Dendritic cell treated with granulocyte-macrophage colony-stimulating factor and Interleukin-4, amounts not matched to agents 40 ng/mL and 50 ng/mL, for 4 days (primary cell): Measurements from ENCODE around the gene RHOBTB1.

Experiments used
- H3K27ac Mint-ChIP-seq: one replicate; pipeline ENCODE4 v1.8.0; 2022; ENCODE audit warnings: mild to moderate bottlenecking, mixed read lengths
- H3K27me3 Mint-ChIP-seq: one replicate; pipeline ENCODE4 v1.8.0; 2022; ENCODE audit warnings: mild to moderate bottlenecking, mixed read lengths
- H3K36me3 Mint-ChIP-seq: one replicate; pipeline ENCODE4 v1.8.0; 2022; ENCODE audit warnings: low read depth, mixed read lengths
- H3K4me1 Mint-ChIP-seq: one replicate; pipeline ENCODE4 v1.8.0; 2022; ENCODE audit warnings: low read depth, mixed read lengths
- H3K4me3 Mint-ChIP-seq: one replicate; pipeline ENCODE4 v1.8.0; 2022; ENCODE audit warnings: mild to moderate bottlenecking, moderate library complexity, mixed read lengths
- H3K9me3 Mint-ChIP-seq: one replicate; pipeline ENCODE4 v1.8.0; 2022; ENCODE audit warnings: mixed read lengths
- intact Hi-C: fragments of 100-400 bp; cut with micrococcal nuclease; formaldehyde crosslinking; loops from one replicate; pipeline ENCODE4 v1.15.0; 2022

The RHOBTB1 gene

GRCh38 chr10:60944058-60944909 lies at the start of gene RHOBTB1:
Gene RHOBTB1 (minus strand): TSS chr10:60944185. CDS start chr10:60911542, 32,643 bp downstream.
- Mint-ChIP-seq H3K36me3 (peaks cover 4% of the 10 kb centered on the region), H3K27me3 (peaks cover 16% of the 10 kb centered on the region), H3K4me1 (peaks cover 21% of the 10 kb centered on the region), H3K9me3 (no peaks in the 10 kb centered on the region), H3K27ac (peak within 1 kb of the TSS; percentile 95), H3K4me3 (peak within 1 kb of the TSS; percentile 88)
- intact Hi-C loops, result loop anchor here (5.0 kb wide), 1 partner anchor 167 kb away; the partner anchor contains the start of gene CDK1

- Mint-ChIP-seq H3K36me3 (no peaks in the 10 kb centered on the region), H3K9me3 (no peaks in the 10 kb centered on the region), H3K4me3 (no peak overlapping the region), H3K27me3 (no peaks in the 10 kb centered on the region), H3K27ac (no peak overlapping the region), H3K4me1 (peaks cover 6% of the 10 kb centered on the region)
- intact Hi-C loops, result no loop called here
These were observed 48.7 kb upstream of the RHOBTB1 start for GRCh38 chr10:60992636-60993035.

- intact Hi-C loops, result no loop called here
- Mint-ChIP-seq H3K4me1 (peaks cover 6% of the 10 kb centered on the region), H3K27ac (no peak overlapping the region), H3K27me3 (peaks cover 2% of the 10 kb centered on the region), H3K36me3 (no peaks in the 10 kb centered on the region), H3K9me3 (no peaks in the 10 kb centered on the region), H3K4me3 (no peak overlapping the region)
These were observed 46.7 kb upstream of the RHOBTB1 start for GRCh38 chr10:60990663-60991062.

GRCh38 chr10:60989400-60989876 lies 45.5 kb upstream of the RHOBTB1 start:
- peaks cover 6% of the 10 kb centered on the region for H3K4me1 Mint-ChIP-seq
- H3K36me3 Mint-ChIP-seq, result no peaks in the 10 kb centered on the region
- intact Hi-C loops, result no loop called here
- no peak overlapping the region for H3K4me3 Mint-ChIP-seq
- no peaks in the 10 kb centered on the region for H3K9me3 Mint-ChIP-seq
- H3K27me3 Mint-ChIP-seq, result peaks cover 2% of the 10 kb centered on the region
- H3K27ac Mint-ChIP-seq, result no peak overlapping the region

- Mint-ChIP-seq H3K27me3 (peaks cover 2% of the 10 kb centered on the region), H3K9me3 (no peaks in the 10 kb centered on the region), H3K27ac (no peak overlapping the region)
These were observed 42.8 kb upstream of the RHOBTB1 start for GRCh38 chr10:60986791-60987190.

GRCh38 chr10:60985951-60986350 lies 42.0 kb upstream of the RHOBTB1 start:
- H3K27ac Mint-ChIP-seq, result no peak overlapping the region
- H3K4me3 Mint-ChIP-seq, result no peak overlapping the region
- intact Hi-C loops, result no loop called here

More at GRCh38 chr10:60986791-60987190, 42.8 kb upstream of the RHOBTB1 start:
- H3K4me1 Mint-ChIP-seq, result peaks cover 6% of the 10 kb centered on the region
- no peak overlapping the region for H3K4me3 Mint-ChIP-seq
- intact Hi-C loops, result no loop called here
- H3K36me3 Mint-ChIP-seq, result no peaks in the 10 kb centered on the region

GRCh38 chr10:60980997-60981396 lies 37.0 kb upstream of the RHOBTB1 start:
- no peaks in the 10 kb centered on the region for H3K36me3 Mint-ChIP-seq
- intact Hi-C loops, result no loop called here
- no peaks in the 10 kb centered on the region for H3K9me3 Mint-ChIP-seq
- peaks cover 17% of the 10 kb centered on the region for H3K4me1 Mint-ChIP-seq
- no peaks in the 10 kb centered on the region for H3K27me3 Mint-ChIP-seq
- no peak overlapping the region for H3K4me3 Mint-ChIP-seq
- H3K27ac Mint-ChIP-seq, result no peak overlapping the region

More at GRCh38 chr10:60985951-60986350, 42.0 kb upstream of the RHOBTB1 start:
- Mint-ChIP-seq H3K27me3 (peaks cover 2% of the 10 kb centered on the region), H3K36me3 (no peaks in the 10 kb centered on the region), H3K4me1 (peaks cover 6% of the 10 kb centered on the region), H3K9me3 (no peaks in the 10 kb centered on the region)

- no peak overlapping the region for H3K4me3 Mint-ChIP-seq
- no peaks in the 10 kb centered on the region for H3K9me3 Mint-ChIP-seq
- H3K4me1 Mint-ChIP-seq, result peaks cover 30% of the 10 kb centered on the region
- intact Hi-C loops, result no loop called here
- no peaks in the 10 kb centered on the region for H3K36me3 Mint-ChIP-seq
- H3K27ac Mint-ChIP-seq, result no peak overlapping the region
- H3K27me3 Mint-ChIP-seq, result no peaks in the 10 kb centered on the region
These were observed 35.7 kb upstream of the RHOBTB1 start for GRCh38 chr10:60979667-60980104.

GRCh38 chr10:60978287-60979115 lies 34.5 kb upstream of the RHOBTB1 start:
- H3K27me3 Mint-ChIP-seq, result no peaks in the 10 kb centered on the region
- intact Hi-C loops, result no loop called here
- no peak overlapping the region for H3K27ac Mint-ChIP-seq
- H3K36me3 Mint-ChIP-seq, result no peaks in the 10 kb centered on the region
- H3K9me3 Mint-ChIP-seq, result no peaks in the 10 kb centered on the region
- peaks cover 33% of the 10 kb centered on the region for H3K4me1 Mint-ChIP-seq
- H3K4me3 Mint-ChIP-seq, result no peak overlapping the region

- Mint-ChIP-seq H3K4me3 (no peak overlapping the region), H3K36me3 (no peaks in the 10 kb centered on the region), H3K9me3 (no peaks in the 10 kb centered on the region), H3K27me3 (no peaks in the 10 kb centered on the region), H3K27ac (no peak overlapping the region), H3K4me1 (peaks cover 33% of the 10 kb centered on the region)
- intact Hi-C loops, result no loop called here
These were observed 33.5 kb upstream of the RHOBTB1 start for GRCh38 chr10:60977161-60978122.

- no peak overlapping the region for H3K4me3 Mint-ChIP-seq
- no peaks in the 10 kb centered on the region for H3K36me3 Mint-ChIP-seq
- H3K27me3 Mint-ChIP-seq, result peaks cover 1% of the 10 kb centered on the region
- H3K4me1 Mint-ChIP-seq, result peaks cover 33% of the 10 kb centered on the region
- intact Hi-C loops, result no loop called here
- H3K27ac Mint-ChIP-seq, result no peak overlapping the region
- H3K9me3 Mint-ChIP-seq, result no peaks in the 10 kb centered on the region
These were observed 32.7 kb upstream of the RHOBTB1 start for GRCh38 chr10:60976687-60977086.

- no peak overlapping the region for H3K4me3 Mint-ChIP-seq
- no peaks in the 10 kb centered on the region for H3K36me3 Mint-ChIP-seq
- H3K9me3 Mint-ChIP-seq, result no peaks in the 10 kb centered on the region
- H3K4me1 Mint-ChIP-seq, result peaks cover 33% of the 10 kb centered on the region
- intact Hi-C loops, result no loop called here
- H3K27ac Mint-ChIP-seq, result no peak overlapping the region
- H3K27me3 Mint-ChIP-seq, result peaks cover 1% of the 10 kb centered on the region
These were observed 31.7 kb upstream of the RHOBTB1 start for GRCh38 chr10:60975716-60976115.

- intact Hi-C loops, result no loop called here
- H3K4me3 Mint-ChIP-seq, result no peak overlapping the region
- no peaks in the 10 kb centered on the region for H3K36me3 Mint-ChIP-seq
- peak overlapping the region; percentile 56 for H3K27ac Mint-ChIP-seq
- H3K4me1 Mint-ChIP-seq, result peaks cover 30% of the 10 kb centered on the region
- no peaks in the 10 kb centered on the region for H3K9me3 Mint-ChIP-seq
- peaks cover 1% of the 10 kb centered on the region for H3K27me3 Mint-ChIP-seq
These were observed 30.6 kb upstream of the RHOBTB1 start for GRCh38 chr10:60974463-60975149.
